Mesendoderm (in vitro differentiated cells): Measurements from ENCODE around the gene MTMR11.
"Not testable (repeated sequence)": the region's sequence is repeated elsewhere in the genome, so short reads cannot be mapped to it uniquely, and the experiment has no call there.

Experiments
- DNase-seq: peaks from one replicate; pipeline ENCODE4 v3.0.0; 2013
- H2AK5ac ChIP-seq: 2 replicates; pipeline ENCODE4 v1.6.1; 2013; ENCODE audit warnings: low read length, inconsistent platforms
- H2BK120ac ChIP-seq: 2 replicates; pipeline ENCODE4 v1.6.1; 2013; ENCODE audit warnings: low read depth, mild to moderate bottlenecking, low read length, moderate library complexity, mixed read lengths
- H2BK15ac ChIP-seq: replicated peaks from 2 replicates; pipeline ENCODE4 v1.6.1; 2013; ENCODE audit warnings: low read depth, mild to moderate bottlenecking, moderate library complexity
- H2BK5ac ChIP-seq: 2 replicates; pipeline ENCODE4 v1.6.1; 2013; ENCODE audit warnings: low read length, inconsistent platforms
- H3K18ac ChIP-seq: 2 replicates; pipeline ENCODE4 v1.6.1; 2013; ENCODE audit warnings: mild to moderate bottlenecking, low read length, mixed read lengths
- H3K23ac ChIP-seq: one replicate; pipeline ENCODE4 v1.6.1; 2013; ENCODE audit warnings: low read length
- H3K27ac ChIP-seq: 2 replicates; pipeline ENCODE4 v1.5.1; 2013; ENCODE audit warnings: low read depth, mild to moderate bottlenecking, inconsistent platforms, low read length, moderate library complexity
- H3K27me3 ChIP-seq: 2 replicates; pipeline ENCODE4 v1.6.1; 2013; ENCODE audit warnings: low read length, control low read depth, mild to moderate bottlenecking, inconsistent platforms; ENCODE audit not compliant: insufficient read depth, poor library complexity
- H3K36me3 ChIP-seq: 2 replicates; pipeline ENCODE4 v1.6.1; 2013; ENCODE audit warnings: low read length, inconsistent platforms; ENCODE audit not compliant: control insufficient read depth, insufficient read depth
- H3K4ac ChIP-seq: one replicate; pipeline ENCODE4 v1.6.1; 2013; ENCODE audit warnings: low read depth, mild to moderate bottlenecking, low read length, moderate library complexity
- H3K4me1 ChIP-seq: 2 replicates; pipeline ENCODE4 v1.6.1; 2013; ENCODE audit warnings: low read depth, low read length, inconsistent platforms; ENCODE audit not compliant: control insufficient read depth
- H3K4me2 ChIP-seq: 2 replicates; pipeline ENCODE4 v1.6.1; 2013; ENCODE audit warnings: low read length
- H3K4me3 ChIP-seq: 2 replicates; pipeline ENCODE4 v1.5.1; 2013; ENCODE audit warnings: mild to moderate bottlenecking, low read length
- H3K56ac ChIP-seq: one replicate; pipeline ENCODE4 v1.6.1; 2013; ENCODE audit warnings: low read length
- H3K79me1 ChIP-seq: 2 replicates; pipeline ENCODE4 v1.6.1; 2013; ENCODE audit warnings: low read length, inconsistent platforms
- H3K79me2 ChIP-seq: 2 replicates; pipeline ENCODE4 v1.6.1; 2013; ENCODE audit warnings: mild to moderate bottlenecking, low read length; ENCODE audit not compliant: control insufficient read depth, insufficient read depth
- H3K9ac ChIP-seq: 2 replicates; pipeline ENCODE4 v1.6.1; 2013; ENCODE audit warnings: low read length, inconsistent platforms
- H4K5ac ChIP-seq: one replicate; pipeline ENCODE4 v1.6.1; 2013; ENCODE audit warnings: low read length
- H4K8ac ChIP-seq: one replicate; pipeline ENCODE4 v1.6.1; 2013; ENCODE audit warnings: low read depth, mild to moderate bottlenecking, control low read depth, low read length, moderate library complexity
- WGBS: extraction: QIAGEN DNeasy Blood & Tissue Kit; methylation state at CpG from one replicate; pipeline ENCODE4 v1.1.7; 2013; ENCODE audit warnings: low lambda C conversion rate, missing lambda C conversion rate; ENCODE audit not compliant: insufficient coverage; ENCODE audit errors: extremely low coverage; 5-methylcytosine and 5-hydroxymethylcytosine counted together

The MTMR11 gene

GRCh38 chr1:149962736-149963135 is 26.1 kb upstream of the MTMR11 start:
- Histone ChIP-seq H3K23ac (no peak overlapping the region), H2BK120ac (no peak overlapping the region), H3K27ac (no peak overlapping the region), H3K27me3 (no peaks in the 10 kb centered on the region), H3K9ac (no peak overlapping the region), H3K4me1 (no peaks in the 10 kb centered on the region), H3K18ac (no peak overlapping the region), H3K4me2 (no peak overlapping the region), H2BK15ac (no peak overlapping the region), H3K79me1 (no peaks in the 10 kb centered on the region), H3K79me2 (no peaks in the 10 kb centered on the region), H4K8ac (no peak overlapping the region), H2AK5ac (no peak overlapping the region), H4K5ac (no peak overlapping the region), H3K4ac (no peak overlapping the region), H3K36me3 (peaks cover 3% of the 10 kb centered on the region), H2BK5ac (no peak overlapping the region), H3K56ac (no peak overlapping the region), H3K4me3 (no peak overlapping the region)
- no CpG with 5 or more reads among the region's 2 CpGs for WGBS
- no peak for DNase-seq

- no peaks in the 10 kb centered on the region for H3K4me1 ChIP-seq
- H3K18ac ChIP-seq, result no peak overlapping the region
- no peak overlapping the region for H3K4ac ChIP-seq
- H3K27ac ChIP-seq, result no peak overlapping the region
- H3K4me2 ChIP-seq, result no peak overlapping the region
- no peak overlapping the region for H2BK15ac ChIP-seq
- H3K56ac ChIP-seq, result no peak overlapping the region
- no peak overlapping the region for H4K8ac ChIP-seq
- H3K36me3 ChIP-seq, result peaks cover 3% of the 10 kb centered on the region
- H4K5ac ChIP-seq, result no peak overlapping the region
- no peak overlapping the region for H2BK120ac ChIP-seq
- H2BK5ac ChIP-seq, result no peak overlapping the region
- WGBS, result no CpG with 5 or more reads among the region's 3 CpGs
- H3K23ac ChIP-seq, result no peak overlapping the region
- no peak overlapping the region for H2AK5ac ChIP-seq
- H3K9ac ChIP-seq, result no peak overlapping the region
- no peaks in the 10 kb centered on the region for H3K79me2 ChIP-seq
- H3K27me3 ChIP-seq, result no peaks in the 10 kb centered on the region
- no peaks in the 10 kb centered on the region for H3K79me1 ChIP-seq
- DNase-seq, result peak; percentile 67
- no peak overlapping the region for H3K4me3 ChIP-seq
Observed at GRCh38 chr1:149962039-149962647, 25.5 kb upstream of the MTMR11 start.

- H3K36me3 ChIP-seq, H3K4ac ChIP-seq, H3K4me2 ChIP-seq, H2BK15ac ChIP-seq, H3K79me1 ChIP-seq, H3K79me2 ChIP-seq, H3K18ac ChIP-seq, H3K4me3 ChIP-seq, H3K27ac ChIP-seq, H3K56ac ChIP-seq, H4K8ac ChIP-seq, H2BK5ac ChIP-seq, H3K23ac ChIP-seq, H4K5ac ChIP-seq, H3K9ac ChIP-seq, H3K4me1 ChIP-seq, H2BK120ac ChIP-seq, H3K27me3 ChIP-seq, DNase-seq, H2AK5ac ChIP-seq: not testable (repeated sequence)
- no CpG with 5 or more reads among the region's 14 CpGs for WGBS
Observed at GRCh38 chr1:149957548-149957947, 20.9 kb upstream of the MTMR11 start.

- no peak overlapping the region for H2BK15ac ChIP-seq
- H2BK120ac ChIP-seq, result no peak overlapping the region
- H3K79me2 ChIP-seq, result no peaks in the 10 kb centered on the region
- no peak overlapping the region for H3K18ac ChIP-seq
- H3K4ac ChIP-seq, result no peak overlapping the region
- no peak overlapping the region for H4K5ac ChIP-seq
- no peak overlapping the region for H3K9ac ChIP-seq
- H3K4me1 ChIP-seq, result no peaks in the 10 kb centered on the region
- H3K79me1 ChIP-seq, result no peaks in the 10 kb centered on the region
- WGBS, result no CpG with 5 or more reads among the region's 6 CpGs
- DNase-seq, result no peak
- H4K8ac ChIP-seq, result no peak overlapping the region
- no peak overlapping the region for H3K23ac ChIP-seq
- H2BK5ac ChIP-seq, result no peak overlapping the region
- no peaks in the 10 kb centered on the region for H3K27me3 ChIP-seq
- H2AK5ac ChIP-seq, result no peak overlapping the region
- H3K27ac ChIP-seq, result no peak overlapping the region
- no peak overlapping the region for H3K4me3 ChIP-seq
- H3K4me2 ChIP-seq, result no peak overlapping the region
- H3K56ac ChIP-seq, result no peak overlapping the region
- peaks cover 2% of the 10 kb centered on the region for H3K36me3 ChIP-seq
Observed at GRCh38 chr1:149949911-149950310, 13.2 kb upstream of the MTMR11 start.

- Histone ChIP-seq H2BK5ac (no peak overlapping the region), H3K27me3 (no peaks in the 10 kb centered on the region), H3K4ac (no peak overlapping the region), H3K36me3 (peaks cover 5% of the 10 kb centered on the region), H3K79me1 (no peaks in the 10 kb centered on the region), H3K23ac (no peak overlapping the region), H2BK120ac (no peak overlapping the region), H4K5ac (no peak overlapping the region), H3K27ac (no peak overlapping the region), H3K18ac (no peak overlapping the region), H4K8ac (no peak overlapping the region), H3K4me2 (no peak overlapping the region), H2AK5ac (no peak overlapping the region), H2BK15ac (no peak overlapping the region), H3K4me3 (no peak overlapping the region), H3K56ac (no peak overlapping the region), H3K79me2 (no peaks in the 10 kb centered on the region), H3K9ac (no peak overlapping the region), H3K4me1 (no peaks in the 10 kb centered on the region)
- DNase-seq, result no peak
- WGBS, result no CpG with 5 or more reads among the region's 4 CpGs
Observed at GRCh38 chr1:149945206-149945605, 8.5 kb upstream of the MTMR11 start.

- Histone ChIP-seq H3K79me2 (no peaks in the 10 kb centered on the region), H3K4me1 (peaks cover 2% of the 10 kb centered on the region), H4K8ac (no peak overlapping the region), H2BK5ac (no peak overlapping the region), H3K4ac (no peak overlapping the region), H3K79me1 (no peaks in the 10 kb centered on the region), H3K36me3 (peaks cover 5% of the 10 kb centered on the region), H3K23ac (no peak overlapping the region), H2BK120ac (no peak overlapping the region), H3K4me2 (no peak overlapping the region), H3K27me3 (no peaks in the 10 kb centered on the region), H3K27ac (no peak overlapping the region), H3K18ac (no peak overlapping the region), H4K5ac (no peak overlapping the region), H2AK5ac (no peak overlapping the region), H2BK15ac (no peak overlapping the region), H3K4me3 (no peak overlapping the region), H3K9ac (no peak overlapping the region), H3K56ac (no peak overlapping the region)
- no CpG with 5 or more reads among the region's 3 CpGs for WGBS
- DNase-seq, result no peak
Observed at GRCh38 chr1:149942885-149943284, 6.2 kb upstream of the MTMR11 start.
